Measurements from ENCODE around the gene GALNT7.

The GALNT7 gene

DNA sequence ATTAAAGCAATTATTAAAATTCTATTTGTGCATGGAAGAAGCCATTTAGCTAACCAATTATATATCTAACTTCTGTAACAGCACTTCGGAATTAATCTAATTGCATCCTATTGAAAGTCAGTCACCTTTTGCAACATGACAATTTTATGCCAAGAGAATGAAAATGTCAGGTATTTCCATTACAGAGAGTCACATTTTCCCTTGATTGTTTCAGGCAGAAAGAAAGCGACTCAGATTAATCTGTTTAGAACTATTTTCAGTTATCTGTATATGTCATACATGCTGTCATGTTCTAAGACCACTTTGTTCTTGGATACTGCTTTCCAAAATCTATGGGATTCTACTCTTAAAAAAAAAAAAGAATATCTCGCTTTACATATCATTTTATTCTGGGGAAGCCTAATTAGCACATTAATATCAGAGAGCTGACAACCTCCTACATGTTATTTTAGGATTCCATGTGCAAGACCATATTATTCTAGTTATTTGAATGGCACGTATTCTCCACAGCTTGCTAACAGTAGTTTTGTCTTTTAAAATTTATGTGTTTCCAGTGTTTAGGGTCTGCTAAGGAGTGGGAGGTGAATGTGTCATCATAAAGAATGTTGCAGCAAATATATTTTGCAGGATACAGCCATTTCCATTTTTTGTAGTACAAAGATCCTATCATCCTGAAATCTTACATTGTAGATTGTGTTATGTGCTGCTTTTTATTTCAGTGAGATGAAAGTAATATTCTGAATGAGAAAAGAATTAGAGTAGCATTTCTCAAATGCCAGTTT is 31.7 kb downstream of the GALNT7 start:
- no peaks in the 10 kb centered on the region; the same call in 1 of the 2 replicates for H4K20me1 ChIP-seq (ENCODE audit: insufficient read depth)
- H3K4me2 ChIP-seq, result no peak overlapping the region
- H3K36me3 ChIP-seq (ENCODE audit: insufficient read depth), result peaks cover 5% of the 10 kb centered on the region; the same call in 1 of the 2 replicates
- no peak overlapping the region for H2AFZ ChIP-seq (ENCODE audit: low read depth)
- TF ChIP-seq, protein P1, sequence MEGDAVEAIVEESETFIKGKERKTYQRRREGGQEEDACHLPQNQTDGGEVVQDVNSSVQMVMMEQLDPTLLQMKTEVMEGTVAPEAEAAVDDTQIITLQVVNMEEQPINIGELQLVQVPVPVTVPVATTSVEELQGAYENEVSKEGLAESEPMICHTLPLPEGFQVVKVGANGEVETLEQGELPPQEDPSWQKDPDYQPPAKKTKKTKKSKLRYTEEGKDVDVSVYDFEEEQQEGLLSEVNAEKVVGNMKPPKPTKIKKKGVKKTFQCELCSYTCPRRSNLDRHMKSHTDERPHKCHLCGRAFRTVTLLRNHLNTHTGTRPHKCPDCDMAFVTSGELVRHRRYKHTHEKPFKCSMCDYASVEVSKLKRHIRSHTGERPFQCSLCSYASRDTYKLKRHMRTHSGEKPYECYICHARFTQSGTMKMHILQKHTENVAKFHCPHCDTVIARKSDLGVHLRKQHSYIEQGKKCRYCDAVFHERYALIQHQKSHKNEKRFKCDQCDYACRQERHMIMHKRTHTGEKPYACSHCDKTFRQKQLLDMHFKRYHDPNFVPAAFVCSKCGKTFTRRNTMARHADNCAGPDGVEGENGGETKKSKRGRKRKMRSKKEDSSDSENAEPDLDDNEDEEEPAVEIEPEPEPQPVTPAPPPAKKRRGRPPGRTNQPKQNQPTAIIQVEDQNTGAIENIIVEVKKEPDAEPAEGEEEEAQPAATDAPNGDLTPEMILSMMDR (conservative IDR thresholded peaks at IDR 0.05; ENCODE audit: low read depth, low read length), result no peak
- no peak overlapping the region for H3K9ac ChIP-seq
- peaks cover 82% of the 10 kb centered on the region for H3K79me2 ChIP-seq (ENCODE audit: insufficient read depth, low read depth)
- H3K4me1 ChIP-seq (ENCODE audit: low read depth, poor library complexity, severe bottlenecking), result peaks cover 1% of the 10 kb centered on the region
- no peak overlapping the region for H3K27ac ChIP-seq
- no peak overlapping the region for H3K4me3 ChIP-seq (IDR thresholded peaks at IDR 0.05; ENCODE audit: insufficient read depth, low read depth, low read length)
- no peaks in the 10 kb centered on the region for H3K27me3 ChIP-seq (ENCODE audit: insufficient read depth, low read depth)

DNA sequence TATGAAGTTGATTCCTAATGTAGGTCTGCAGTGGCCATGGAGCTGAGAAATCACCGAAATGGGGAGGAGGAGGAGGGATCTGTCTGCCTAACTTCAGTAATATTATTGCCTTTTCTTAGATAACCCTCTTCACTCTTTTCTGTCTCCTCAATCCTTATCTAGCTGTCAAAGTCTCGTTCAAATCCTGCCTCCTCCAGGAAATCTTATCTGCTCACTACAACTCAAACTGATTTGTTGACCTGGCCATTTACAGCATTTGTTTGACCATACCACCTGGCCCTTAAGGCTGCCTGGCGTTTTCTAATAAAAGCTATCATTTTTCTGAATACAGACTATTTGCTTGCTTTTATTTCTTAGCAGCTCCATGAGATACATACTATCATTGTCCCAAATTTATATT is 33.8 kb downstream of the GALNT7 start:
- H3K79me2 ChIP-seq (ENCODE audit: insufficient read depth, low read depth), result peaks cover 85% of the 10 kb centered on the region
- TF ChIP-seq, protein P1 (conservative IDR thresholded peaks at IDR 0.05; ENCODE audit: low read depth, low read length), result no peak
- H3K27ac ChIP-seq, result no peak overlapping the region
- no peak overlapping the region for H3K4me3 ChIP-seq (IDR thresholded peaks at IDR 0.05; ENCODE audit: insufficient read depth, low read depth, low read length)
- no peak overlapping the region for H2AFZ ChIP-seq (ENCODE audit: low read depth)
- no peak overlapping the region for H3K9ac ChIP-seq
- no peaks in the 10 kb centered on the region; the same call in 1 of the 2 replicates for H4K20me1 ChIP-seq (ENCODE audit: insufficient read depth)
- H3K4me1 ChIP-seq (ENCODE audit: low read depth, poor library complexity, severe bottlenecking), result peaks cover 8% of the 10 kb centered on the region
- H3K4me2 ChIP-seq, result no peak overlapping the region
- no peaks in the 10 kb centered on the region for H3K27me3 ChIP-seq (ENCODE audit: insufficient read depth, low read depth)
- peaks cover 5% of the 10 kb centered on the region; the same call in 1 of the 2 replicates for H3K36me3 ChIP-seq (ENCODE audit: insufficient read depth)

DNA sequence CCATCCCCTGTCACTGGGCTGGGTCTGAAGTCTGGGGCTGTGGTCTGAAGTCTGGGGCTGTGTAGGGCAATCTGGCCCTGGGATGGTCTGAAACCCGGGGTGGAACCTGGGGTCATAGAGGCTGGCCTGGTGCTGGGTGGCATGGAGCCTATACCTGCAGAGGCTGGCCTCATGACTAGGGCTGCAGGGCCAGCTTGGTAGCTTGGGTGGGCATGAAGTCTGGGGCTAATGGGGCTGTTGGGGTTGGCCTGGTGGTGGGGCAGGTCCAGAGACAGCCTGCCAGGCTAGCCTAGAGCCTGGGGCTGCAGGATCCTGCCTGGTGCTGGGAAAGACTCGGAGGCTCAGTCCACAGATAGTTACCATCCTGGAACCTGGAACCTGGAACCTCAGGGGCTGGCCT is 37.0 kb downstream of the GALNT7 start:
- Histone ChIP-seq H3K4me2 (no peak overlapping the region), H3K27me3 (ENCODE audit: insufficient read depth, low read depth) (no peaks in the 10 kb centered on the region), H2AFZ (ENCODE audit: low read depth) (no peak overlapping the region), H3K36me3 (ENCODE audit: insufficient read depth) (peaks cover 5% of the 10 kb centered on the region; the same call in 1 of the 2 replicates), H3K4me3 (IDR thresholded peaks at IDR 0.05; ENCODE audit: insufficient read depth, low read depth, low read length) (no peak overlapping the region), H3K27ac (no peak overlapping the region), H4K20me1 (ENCODE audit: insufficient read depth) (no peaks in the 10 kb centered on the region; the same call in 1 of the 2 replicates), H3K79me2 (ENCODE audit: insufficient read depth, low read depth) (peaks cover 88% of the 10 kb centered on the region), H3K4me1 (ENCODE audit: low read depth, poor library complexity, severe bottlenecking) (peaks cover 20% of the 10 kb centered on the region), H3K9ac (no peak overlapping the region)
- TF ChIP-seq, protein P1 (conservative IDR thresholded peaks at IDR 0.05; ENCODE audit: low read depth, low read length), result no peak

DNA sequence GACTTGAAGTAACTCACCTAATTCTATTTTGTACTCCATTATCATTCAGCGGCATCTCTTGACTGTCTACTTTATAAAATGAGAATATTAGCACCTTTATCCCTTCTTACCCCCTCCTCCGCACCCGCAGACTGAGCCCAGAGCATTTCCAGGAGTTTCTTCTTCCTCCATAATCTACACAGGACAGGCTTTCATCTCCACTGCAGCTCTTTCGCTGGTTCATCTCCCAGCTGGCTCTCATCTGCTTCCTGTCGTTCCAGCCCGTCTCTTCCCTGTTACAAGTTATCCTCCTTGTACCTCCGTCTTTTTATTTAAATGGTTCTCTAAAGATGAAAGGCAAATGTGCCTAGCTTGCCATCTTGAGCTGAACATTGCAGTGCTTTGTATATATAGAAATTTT is 39.8 kb downstream of the GALNT7 start:
- Histone ChIP-seq H4K20me1 (ENCODE audit: insufficient read depth) (no peaks in the 10 kb centered on the region), H3K4me1 (ENCODE audit: low read depth, poor library complexity, severe bottlenecking) (peaks cover 46% of the 10 kb centered on the region), H2AFZ (ENCODE audit: low read depth) (no peak overlapping the region), H3K9ac (no peak overlapping the region), H3K4me2 (no peak overlapping the region), H3K36me3 (ENCODE audit: insufficient read depth) (peaks cover 5% of the 10 kb centered on the region; the same call in 1 of the 2 replicates), H3K27ac (no peak overlapping the region), H3K4me3 (IDR thresholded peaks at IDR 0.05; ENCODE audit: insufficient read depth, low read depth, low read length) (no peak overlapping the region), H3K79me2 (ENCODE audit: insufficient read depth, low read depth) (peaks cover 75% of the 10 kb centered on the region; the same call in 1 of the 2 replicates), H3K27me3 (ENCODE audit: insufficient read depth, low read depth) (no peaks in the 10 kb centered on the region)
- TF ChIP-seq, protein P1 (conservative IDR thresholded peaks at IDR 0.05; ENCODE audit: low read depth, low read length), result no peak

All from KMS-11 (cell line).